GM23248 (cell line): ENCODE data around the gene FABP7. TPM values are rescaled to one million over a fixed set of nuclear protein-coding genes. Genes with fewer than 3 reads are reported as not detected.
A peak's percentile ranks its signal among the peaks of the same experiment; 100 is the strongest.

Experiments used
- DNase-seq: peaks from one replicate; pipeline ENCODE4 v3.0.0-alpha.2; 2015
- H2AFZ ChIP-seq: fragments of 200-600 bp; sonication (generic); 2 replicates; pipeline ENCODE4 v1.6.1; 2016; ENCODE audit warnings: antibody characterized with exemption
- H3F3A ChIP-seq: fragments of 200-600 bp; sonication (generic); 2 replicates; pipeline ENCODE4 v1.6.1; 2016; ENCODE audit warnings: mild to moderate bottlenecking, antibody characterized with exemption, mixed run types; ENCODE audit not compliant: insufficient read depth
- H3K27ac ChIP-seq: fragments of 200-600 bp; sonication (generic); 2 replicates; pipeline ENCODE4 v1.5.1; 2016; ENCODE audit warnings: mild to moderate bottlenecking
- H3K27me3 ChIP-seq: fragments of 200-600 bp; sonication (generic); replicated peaks from 2 replicates; pipeline ENCODE4 v1.6.1; 2016; ENCODE audit warnings: mild to moderate bottlenecking; ENCODE audit not compliant: insufficient read depth
- H3K36me3 ChIP-seq: fragments of 200-600 bp; sonication (generic); 2 replicates; pipeline ENCODE4 v1.6.1; 2016; ENCODE audit warnings: low read depth, mild to moderate bottlenecking
- H3K4me1 ChIP-seq: fragments of 200-600 bp; sonication (generic); 2 replicates; pipeline ENCODE4 v1.6.1; 2016; ENCODE audit warnings: mild to moderate bottlenecking; ENCODE audit not compliant: insufficient read depth
- H3K4me2 ChIP-seq: fragments of 200-600 bp; sonication (generic); one replicate; pipeline ENCODE4 v1.6.1; 2016; ENCODE audit warnings: mild to moderate bottlenecking; ENCODE audit not compliant: unreplicated experiment
- H3K4me3 ChIP-seq: fragments of 200-600 bp; sonication (generic); 2 replicates; pipeline ENCODE4 v1.5.1; 2016; ENCODE audit warnings: mild to moderate bottlenecking
- H3K79me2 ChIP-seq: fragments of 200-600 bp; sonication (generic); 2 replicates; pipeline ENCODE4 v1.6.1; 2016; ENCODE audit warnings: mild to moderate bottlenecking; ENCODE audit not compliant: insufficient read depth
- H3K9ac ChIP-seq: fragments of 200-600 bp; sonication (generic); 2 replicates; pipeline ENCODE4 v1.6.1; 2016; ENCODE audit warnings: mild to moderate bottlenecking
- H3K9me2 ChIP-seq: fragments of 200-600 bp; sonication (generic); 2 replicates; pipeline ENCODE4 v1.6.1; 2016; ENCODE audit warnings: mixed run types, mild to moderate bottlenecking, moderate library complexity; ENCODE audit not compliant: insufficient read depth
- H3K9me3 ChIP-seq: fragments of 200-600 bp; sonication (generic); one replicate; pipeline ENCODE4 v1.6.1; 2017; ENCODE audit warnings: low read depth
- H4K20me1 ChIP-seq: fragments of 200-600 bp; sonication (generic); 2 replicates; pipeline ENCODE4 v1.6.0; 2016; ENCODE audit not compliant: insufficient read depth
- EZH2 ChIP-seq: fragments of 200-600 bp; sonication (generic); IDR thresholded peaks from 2 replicates; pipeline ENCODE4 v1.6.1; 2018; ENCODE audit warnings: antibody characterized with exemption, mild to moderate bottlenecking; ENCODE audit not compliant: insufficient read depth, poor library complexity, severe bottlenecking
- EZH2phosphoT487 ChIP-seq: fragments of 200-600 bp; sonication (generic); IDR thresholded peaks from 2 replicates; pipeline ENCODE4 v1.6.1; 2018; ENCODE audit warnings: antibody characterized with exemption, moderate library complexity, mild to moderate bottlenecking, low read depth; ENCODE audit not compliant: insufficient read depth
- WGBS, 2 experiments: methylation state at CpG; one replicate each; pipeline ENCODE4 v1.1.6; 2015 to 2017; ENCODE audit warnings: low lambda C conversion rate in 2 of 2, low coverage in 1 of 2; ENCODE audit errors: missing lambda C conversion rate in 2 of 2; 5-methylcytosine and 5-hydroxymethylcytosine counted together
- in situ Hi-C: fragments of 300-500 bp; cut with MboI; formaldehyde crosslinking; loops from 2 replicates; pipeline ENCODE4 v1.15.0; 2020
- polyA plus RNA-seq: library from polyadenylated mRNA; unstranded; fragments of >200 nt; fragmentation: Nextera tagmentation; extraction: Ambion mirVana; gene quantifications from 2 replicates; pipeline ENCODE4 v1.2.1, GENCODE V29; 2016
- total RNA-seq: library from RNA; depleted of rRNA; stranded (reverse); fragments of >200 nt; shearing (Covaris generic); gene quantifications from 2 replicates; pipeline ENCODE4 v1.2.3, GENCODE V29; 2014

FABP7 gene
- total and polyA plus RNA-seq, 2 experiments from 2014 or later: not detected

- Histone ChIP-seq H3K36me3 (no peaks in the 10 kb centered on the region), H3K27me3 (no peaks in the 10 kb centered on the region), H4K20me1 (no peaks in the 10 kb centered on the region), H3K4me2 (no peak overlapping the region), H3K9me2 (no peaks in the 10 kb centered on the region), H3K9ac (no peak overlapping the region), H2AFZ (peak overlapping the region; percentile 37; the same call in 1 of the 2 replicates), H3K4me1 (no peaks in the 10 kb centered on the region), H3K27ac (no peak overlapping the region), H3K9me3 (no peaks in the 10 kb centered on the region), H3K79me2 (no peaks in the 10 kb centered on the region), H3K4me3 (no peak overlapping the region), H3F3A (no peaks in the 10 kb centered on the region)
- TF ChIP-seq EZH2: no peak
- no peak for DNase-seq
- 75 to 77% methylated on average over 2 of the region's 2 CpGs for WGBS, 2 experiments
- in situ Hi-C loops: no loop called here
Measured at GRCh38 chr6:122817358-122817757, 37.8 kb downstream of the FABP7 start.

GRCh38 chr6:122817766-122818165 lies 38.2 kb downstream of the FABP7 start:
- Histone ChIP-seq H3K4me2 (no peak overlapping the region), H3K9me3 (no peaks in the 10 kb centered on the region), H3K4me3 (no peak overlapping the region), H3K27ac (no peak overlapping the region), H3K79me2 (no peaks in the 10 kb centered on the region), H3K9ac (no peak overlapping the region), H3K9me2 (no peaks in the 10 kb centered on the region), H3K4me1 (no peaks in the 10 kb centered on the region), H3F3A (no peaks in the 10 kb centered on the region), H3K27me3 (no peaks in the 10 kb centered on the region), H2AFZ (peak overlapping the region; percentile 37; the same call in 1 of the 2 replicates), H4K20me1 (no peaks in the 10 kb centered on the region), H3K36me3 (no peaks in the 10 kb centered on the region)
- 30 to 34% methylated on average over 4 of the region's 4 CpGs for WGBS, 2 experiments
- TF ChIP-seq EZH2phosphoT487 (no peak), EZH2 (no peak)
- in situ Hi-C loops: no loop called here
- DNase-seq: no peak

GRCh38 chr6:122818866-122819265 lies 39.4 kb downstream of the FABP7 start:
- H3K4me1 ChIP-seq: no peaks in the 10 kb centered on the region
- no peak overlapping the region for H3K4me2 ChIP-seq
- in situ Hi-C loops: no loop called here
- no peak for TF ChIP-seq EZH2phosphoT487
- TF ChIP-seq EZH2: no peak
- WGBS, 2 experiments: 90 to 93% methylated on average over 2 of the region's 2 CpGs
- no peaks in the 10 kb centered on the region for H3K9me3 ChIP-seq
- H2AFZ ChIP-seq: no peak overlapping the region
- no peaks in the 10 kb centered on the region for H4K20me1 ChIP-seq
- no peak overlapping the region for H3K9ac ChIP-seq
- H3K36me3 ChIP-seq: no peaks in the 10 kb centered on the region
- H3K27me3 ChIP-seq: no peaks in the 10 kb centered on the region
- no peaks in the 10 kb centered on the region for H3K79me2 ChIP-seq
- H3K27ac ChIP-seq: no peak overlapping the region
- DNase-seq: no peak
- H3F3A ChIP-seq: no peaks in the 10 kb centered on the region
- no peaks in the 10 kb centered on the region for H3K9me2 ChIP-seq
- no peak overlapping the region for H3K4me3 ChIP-seq

DNA sequence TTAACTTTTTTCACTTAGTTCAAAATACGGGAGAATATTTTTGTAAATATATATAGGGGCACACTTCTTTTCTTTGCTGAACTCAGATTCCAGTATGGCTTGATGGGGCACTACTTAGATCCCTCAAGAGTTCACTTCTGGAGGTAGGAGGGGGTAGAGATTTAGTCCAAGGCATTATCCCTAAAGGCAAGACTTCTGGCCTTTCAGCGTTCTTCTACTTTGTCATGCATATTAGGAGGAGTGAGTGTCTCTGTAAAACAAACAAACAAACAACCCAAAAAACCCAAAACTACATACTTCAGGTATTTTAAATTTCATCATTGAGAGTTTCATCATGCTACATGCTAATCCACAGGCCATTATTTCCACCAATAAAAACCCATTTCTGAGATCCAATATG lies 41.6 kb downstream of the FABP7 start:
- TF ChIP-seq EZH2phosphoT487 (no peak), EZH2 (no peak)
- no peak overlapping the region for H3K9ac ChIP-seq
- DNase-seq: no peak
- no peaks in the 10 kb centered on the region for H3F3A ChIP-seq
- no peak overlapping the region for H2AFZ ChIP-seq
- no peak overlapping the region for H3K4me2 ChIP-seq
- no peaks in the 10 kb centered on the region for H3K36me3 ChIP-seq
- no peaks in the 10 kb centered on the region for H3K4me1 ChIP-seq
- no peak overlapping the region for H3K4me3 ChIP-seq
- H3K27ac ChIP-seq: no peak overlapping the region
- H3K27me3 ChIP-seq: no peaks in the 10 kb centered on the region
- H3K79me2 ChIP-seq: no peaks in the 10 kb centered on the region
- WGBS, 2 experiments: 46 to 49% methylated on average over 2 of the region's 2 CpGs
- H3K9me3 ChIP-seq: no peaks in the 10 kb centered on the region
- in situ Hi-C loops: no loop called here
- no peaks in the 10 kb centered on the region for H4K20me1 ChIP-seq
- no peaks in the 10 kb centered on the region for H3K9me2 ChIP-seq

DNA sequence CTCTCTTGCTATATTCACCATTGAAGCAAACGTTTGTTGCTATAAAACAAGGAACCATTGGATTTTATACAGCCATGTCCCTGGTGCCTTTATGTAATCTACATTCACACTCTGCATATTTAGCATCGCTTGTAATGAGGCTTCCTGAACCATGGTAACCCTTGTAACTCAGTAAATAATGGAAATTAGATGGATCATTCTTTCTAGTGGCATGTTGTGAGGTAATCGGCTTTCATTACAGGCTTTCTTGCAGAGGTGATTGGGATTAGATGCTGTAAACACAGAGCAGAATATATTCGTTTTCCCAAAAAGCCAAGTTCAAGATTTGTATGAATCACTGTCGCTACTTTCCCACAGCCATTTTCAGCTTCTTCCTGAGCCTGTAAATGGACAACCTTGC lies 45.6 kb downstream of the FABP7 start:
- H2AFZ ChIP-seq: no peak overlapping the region
- no peaks in the 10 kb centered on the region for H3K36me3 ChIP-seq
- no peaks in the 10 kb centered on the region for H3K9me2 ChIP-seq
- DNase-seq: no peak
- no peaks in the 10 kb centered on the region for H3K27me3 ChIP-seq
- no peak overlapping the region for H3K9ac ChIP-seq
- H3K79me2 ChIP-seq: no peaks in the 10 kb centered on the region
- no peaks in the 10 kb centered on the region for H4K20me1 ChIP-seq
- no peaks in the 10 kb centered on the region for H3K9me3 ChIP-seq
- H3K27ac ChIP-seq: no peak overlapping the region
- in situ Hi-C loops: no loop called here
- H3K4me3 ChIP-seq: no peak overlapping the region
- no peak overlapping the region for H3K4me2 ChIP-seq
- H3F3A ChIP-seq: no peaks in the 10 kb centered on the region
- 66 to 73% methylated on average over 5 of the region's 5 CpGs for WGBS, 2 experiments
- TF ChIP-seq EZH2phosphoT487 (no peak), EZH2 (no peak)
- no peaks in the 10 kb centered on the region for H3K4me1 ChIP-seq
